ENCODE data around the gene TOMM22.

The TOMM22 gene

GRCh38 chr22:38725900-38726655 lies 44.3 kb downstream of the TOMM22 start:
- TF ChIP-seq SIN3A (IDR thresholded peaks at IDR 0.05; ENCODE audit: borderline replicate concordance, insufficient read depth, low read length) (no peak), TAF1 (IDR thresholded peaks at IDR 0.05; ENCODE audit: borderline replicate concordance, insufficient read depth, low read length) (no peak)

DNA sequence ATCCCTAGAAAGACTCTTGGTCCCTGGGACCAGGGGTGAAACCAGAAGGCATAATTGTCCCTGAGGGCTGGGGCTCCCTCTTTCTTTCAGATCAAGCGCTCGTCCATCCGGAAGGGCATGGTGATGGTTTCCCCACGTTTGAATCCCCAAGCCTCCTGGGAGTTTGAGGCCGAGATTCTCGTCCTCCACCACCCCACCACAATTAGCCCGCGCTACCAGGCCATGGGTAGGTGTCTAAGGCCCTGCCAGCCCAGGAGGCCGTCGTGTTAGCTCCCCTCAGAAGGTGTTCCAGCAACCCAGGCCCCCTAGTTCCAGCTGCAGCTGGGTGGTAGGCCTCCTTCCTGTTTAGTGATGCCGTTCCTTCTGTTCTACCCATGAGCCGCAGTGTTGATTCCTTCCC lies 45.4 kb downstream of the TOMM22 start:
- TF ChIP-seq TAF1 (IDR thresholded peaks at IDR 0.05; ENCODE audit: borderline replicate concordance, insufficient read depth, low read length): no peak

GRCh38 chr22:38727530-38728451 lies 46.0 kb downstream of the TOMM22 start:
- TF ChIP-seq FOXP2 (optimal IDR thresholded peaks at IDR 0.05; ENCODE audit: borderline replicate concordance, extremely low read depth, extremely low read length, insufficient read depth) (no peak), SIN3A (IDR thresholded peaks at IDR 0.05; ENCODE audit: borderline replicate concordance, insufficient read depth, low read length) (no peak), TAF1 (IDR thresholded peaks at IDR 0.05; ENCODE audit: borderline replicate concordance, insufficient read depth, low read length) (no peak), REST (IDR thresholded peaks at IDR 0.05; ENCODE audit: insufficient read depth in 1 of 2, low read depth in 2 of 2, low read length in 2 of 2) (no peak), POLR2AphosphoS5 (IDR thresholded peaks at IDR 0.05; ENCODE audit: low read depth, low read length) (no peak)

- TF ChIP-seq REST (IDR thresholded peaks at IDR 0.05; ENCODE audit: insufficient read depth in 1 of 2, low read depth in 2 of 2, low read length in 2 of 2) (no peak), FOXP2 (optimal IDR thresholded peaks at IDR 0.05; ENCODE audit: borderline replicate concordance, extremely low read depth, extremely low read length, insufficient read depth) (no peak), TAF1 (IDR thresholded peaks at IDR 0.05; ENCODE audit: borderline replicate concordance, insufficient read depth, low read length) (no peak), POLR2AphosphoS5 (IDR thresholded peaks at IDR 0.05; ENCODE audit: low read depth, low read length) (no peak)
Measured at GRCh38 chr22:38728871-38729796, 47.4 kb downstream of the TOMM22 start.

- no peak for TF ChIP-seq REST (IDR thresholded peaks at IDR 0.05; ENCODE audit: insufficient read depth in 1 of 2, low read depth in 2 of 2, low read length in 2 of 2)
- TF ChIP-seq SIN3A (IDR thresholded peaks at IDR 0.05; ENCODE audit: borderline replicate concordance, insufficient read depth, low read length): no peak
Measured at GRCh38 chr22:38729946-38730345, 48.2 kb downstream of the TOMM22 start.

Data from PFSK-1 (cell line).